Left forelimb (tissue), 1 donor: ENCODE results near the gene AACS.
"Not testable (repeated sequence)": the region's sequence is repeated elsewhere in the genome, so short reads cannot be mapped to it uniquely, and the experiment has no call there.

Experiments used
- DNase-seq: peaks from one replicate; pipeline ENCODE4 v3.0.0-alpha.2; 2018; ENCODE audit warnings: low spot score

AACS gene

DNA sequence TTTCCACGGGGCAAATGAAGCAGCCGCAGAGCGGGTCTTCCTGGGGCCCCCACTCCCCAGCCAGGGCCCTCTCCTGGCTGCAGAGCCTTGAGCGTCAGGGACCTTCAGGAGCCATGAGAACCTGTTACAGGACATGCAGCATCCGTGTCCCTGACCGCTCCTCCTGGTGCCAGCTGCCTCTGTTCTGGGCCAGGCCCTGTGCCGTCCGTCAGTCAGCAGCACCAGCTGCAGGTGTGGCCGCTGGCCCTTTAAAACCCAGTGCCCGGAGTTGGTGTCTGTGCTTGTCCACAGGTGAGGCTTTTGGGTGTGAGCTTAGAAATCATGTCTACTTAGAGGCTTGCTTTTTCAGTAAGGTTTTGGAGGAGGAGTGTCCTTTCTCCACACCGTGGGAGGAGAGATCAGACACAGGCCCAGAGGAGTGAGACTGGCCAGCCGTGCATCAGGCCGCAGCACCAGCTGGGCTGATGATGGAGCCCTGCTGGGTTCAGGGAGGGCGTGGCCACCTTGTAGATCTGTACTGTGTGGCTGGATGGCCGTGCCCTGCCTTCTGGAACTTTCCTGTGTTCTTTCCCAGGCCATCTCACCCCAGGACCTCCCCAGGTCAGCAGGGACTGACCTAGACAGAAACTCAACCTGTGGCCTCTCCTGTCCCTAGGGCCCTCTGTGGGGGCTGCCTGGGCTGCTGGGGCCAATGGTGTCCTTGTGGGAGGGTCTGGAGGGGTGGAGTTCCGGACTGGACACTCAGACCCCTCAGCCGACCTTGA, 27.1 kb downstream of the AACS start:
- DNase-seq, result no peak

DNA sequence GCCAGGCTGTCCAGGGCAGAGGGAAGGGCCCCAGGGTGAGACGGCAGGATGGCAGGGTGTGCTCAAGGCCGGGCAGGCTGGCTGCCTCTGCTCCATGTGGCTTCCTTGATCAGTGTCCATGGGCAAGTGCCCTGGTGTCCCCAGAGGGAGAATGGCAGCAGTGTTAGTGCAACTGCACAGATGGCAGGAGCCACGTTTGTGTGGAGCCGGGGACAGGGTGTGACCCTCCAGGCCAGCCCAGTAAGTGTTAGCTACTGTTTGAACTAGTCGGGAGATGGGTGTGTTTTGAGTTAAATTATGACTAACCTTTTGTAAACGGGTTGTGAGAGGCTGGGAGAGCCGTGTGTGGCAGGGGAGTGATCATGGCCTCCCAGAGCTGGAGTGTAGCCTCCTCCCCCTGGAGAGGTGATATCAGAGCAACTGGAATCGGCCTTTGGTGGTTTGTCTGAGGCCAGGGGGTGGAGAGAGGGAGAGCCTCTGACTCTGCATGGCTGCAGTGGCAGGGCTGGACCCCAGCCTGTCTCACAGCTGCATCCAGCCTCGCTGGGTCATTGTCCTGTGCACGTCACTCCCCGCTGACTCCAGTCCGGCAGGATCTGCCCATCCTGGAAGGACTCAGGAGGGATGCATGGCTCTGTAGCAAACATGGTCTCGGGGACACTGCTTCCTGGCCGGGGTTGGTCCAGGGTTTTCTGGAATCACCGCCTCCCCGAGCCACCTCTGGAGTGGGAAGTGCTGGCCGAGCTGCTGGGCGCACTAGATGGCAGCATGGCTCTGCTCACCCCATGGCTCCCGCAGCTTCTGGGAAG, 27.8 kb downstream of the AACS start:
- DNase-seq, result no peak

DNA sequence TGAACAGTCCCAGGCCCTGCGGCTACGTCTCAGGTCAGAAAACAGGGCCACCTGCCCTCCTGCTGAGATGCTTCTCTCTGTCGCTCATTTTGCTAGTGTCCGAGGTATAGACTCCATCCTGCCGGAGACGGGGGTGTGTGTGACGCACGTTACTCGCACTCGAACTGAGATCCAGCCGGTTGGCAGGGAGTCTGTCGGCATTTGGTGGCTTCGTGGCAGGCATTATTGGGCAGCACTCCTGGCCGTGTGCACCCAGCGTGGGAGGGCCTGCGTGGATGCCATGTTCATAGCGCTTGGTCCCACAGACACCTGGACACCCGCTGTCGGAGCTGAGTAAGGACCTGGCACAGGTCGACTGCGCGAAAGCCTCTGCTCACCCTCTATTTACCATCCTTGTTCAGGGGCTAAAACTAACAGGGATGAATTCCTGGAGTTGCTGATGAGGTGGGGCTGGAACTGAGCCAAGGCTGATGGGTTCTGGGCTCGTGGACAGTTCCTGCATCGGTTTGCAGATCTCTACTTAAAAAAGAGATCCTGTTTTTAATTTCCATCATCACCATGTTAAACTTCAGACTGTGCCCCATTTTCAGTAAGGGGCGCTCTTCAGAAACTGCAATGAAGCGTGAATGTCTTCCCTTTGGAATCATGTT, 28.6 kb downstream of the AACS start:
- no peak for DNase-seq

DNA sequence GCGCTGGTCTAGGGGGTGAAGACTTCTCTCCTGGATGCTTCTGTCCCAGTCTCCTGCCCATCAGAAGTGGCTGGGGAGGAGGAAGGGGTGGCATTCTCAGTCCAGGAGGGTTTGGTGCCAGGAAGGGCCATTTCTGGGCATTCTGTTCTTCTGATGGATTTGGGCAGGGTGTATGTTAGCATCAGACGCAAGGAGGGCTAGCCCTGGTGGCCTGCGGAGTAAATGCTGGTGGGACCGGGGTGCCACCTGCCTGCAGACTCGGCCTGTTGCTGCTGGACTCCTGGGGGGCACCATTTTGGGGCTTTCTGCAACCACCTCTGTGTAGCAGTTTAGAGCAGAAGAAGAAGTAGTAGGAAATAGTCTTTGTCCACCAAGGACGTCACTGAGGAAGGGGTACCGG, 31.7 kb downstream of the AACS start:
- no peak for DNase-seq

DNA sequence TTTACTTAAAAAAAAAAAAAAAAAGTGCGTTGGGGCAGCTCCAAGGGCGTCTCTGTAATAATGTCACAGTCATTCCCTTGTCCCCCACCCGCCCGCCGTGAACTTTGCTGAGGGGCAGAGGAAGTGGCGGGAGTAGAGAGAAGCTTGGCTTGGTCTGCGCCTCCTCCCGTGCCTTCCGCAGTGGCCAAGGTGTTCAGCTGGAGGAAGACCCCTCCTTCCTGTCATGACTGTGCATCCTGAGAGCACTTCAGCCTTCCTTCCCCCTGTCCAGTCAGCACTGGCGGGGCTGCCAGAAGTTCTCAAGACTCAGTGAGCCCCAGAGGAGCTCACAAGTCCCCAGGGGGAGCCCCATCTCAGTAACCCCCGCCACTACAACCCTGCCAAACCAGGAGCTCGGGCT, 32.2 kb downstream of the AACS start:
- no peak for DNase-seq

DNA sequence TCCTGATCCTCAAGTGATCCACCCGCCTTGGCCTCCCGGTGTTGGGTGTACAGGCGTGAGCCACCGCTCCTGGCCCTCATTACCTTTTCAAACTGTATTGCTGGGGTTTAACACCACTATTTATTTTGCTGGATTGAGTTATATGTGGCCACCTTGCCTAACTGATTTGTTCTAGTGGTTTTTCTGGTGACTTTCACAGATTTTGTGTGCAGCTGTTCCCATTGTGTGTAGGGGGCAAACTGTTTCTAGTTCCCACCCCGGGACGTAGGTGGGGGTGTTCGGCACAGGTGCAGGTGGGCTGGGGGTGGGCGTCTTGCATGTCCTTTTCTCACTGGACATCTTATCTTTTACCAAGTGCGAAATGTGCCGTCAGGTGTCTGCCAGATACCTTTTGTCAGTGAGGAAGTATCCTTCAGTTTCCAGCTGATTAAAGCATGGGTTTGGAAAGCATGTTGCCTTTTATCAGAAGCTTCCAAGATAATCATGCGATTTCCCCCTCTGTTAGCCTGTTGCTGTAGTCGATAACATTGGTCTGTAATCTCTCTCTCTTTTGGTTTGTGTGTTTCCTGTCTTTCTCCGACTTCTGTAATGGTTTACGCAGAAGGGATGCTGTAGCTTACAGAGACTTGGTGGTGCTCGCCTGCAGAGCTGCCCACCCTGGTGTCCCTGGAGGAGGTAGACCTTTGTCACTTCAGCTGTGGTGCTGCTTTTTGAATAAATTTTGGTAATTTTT, 33.6 kb downstream of the AACS start:
- DNase-seq, result no peak

DNA sequence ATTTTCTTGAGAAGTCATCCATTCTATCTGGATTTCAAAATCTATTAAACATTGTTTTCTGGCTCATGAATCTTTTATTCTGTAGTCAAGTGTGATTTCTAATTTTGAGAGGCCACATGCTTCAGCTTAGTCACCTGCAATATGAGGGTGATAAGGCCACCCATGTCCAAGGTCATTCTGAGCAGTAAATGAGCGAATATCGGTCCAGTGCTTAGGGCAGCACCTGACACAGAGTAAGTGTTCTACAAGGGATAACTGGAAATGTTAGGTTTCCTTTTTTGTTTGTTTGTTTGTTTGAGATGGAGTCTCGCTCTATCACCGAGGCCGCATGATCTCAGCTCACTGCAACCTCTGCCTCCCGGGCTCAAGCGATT, 34.2 kb downstream of the AACS start:
- DNase-seq, result no peak

DNA sequence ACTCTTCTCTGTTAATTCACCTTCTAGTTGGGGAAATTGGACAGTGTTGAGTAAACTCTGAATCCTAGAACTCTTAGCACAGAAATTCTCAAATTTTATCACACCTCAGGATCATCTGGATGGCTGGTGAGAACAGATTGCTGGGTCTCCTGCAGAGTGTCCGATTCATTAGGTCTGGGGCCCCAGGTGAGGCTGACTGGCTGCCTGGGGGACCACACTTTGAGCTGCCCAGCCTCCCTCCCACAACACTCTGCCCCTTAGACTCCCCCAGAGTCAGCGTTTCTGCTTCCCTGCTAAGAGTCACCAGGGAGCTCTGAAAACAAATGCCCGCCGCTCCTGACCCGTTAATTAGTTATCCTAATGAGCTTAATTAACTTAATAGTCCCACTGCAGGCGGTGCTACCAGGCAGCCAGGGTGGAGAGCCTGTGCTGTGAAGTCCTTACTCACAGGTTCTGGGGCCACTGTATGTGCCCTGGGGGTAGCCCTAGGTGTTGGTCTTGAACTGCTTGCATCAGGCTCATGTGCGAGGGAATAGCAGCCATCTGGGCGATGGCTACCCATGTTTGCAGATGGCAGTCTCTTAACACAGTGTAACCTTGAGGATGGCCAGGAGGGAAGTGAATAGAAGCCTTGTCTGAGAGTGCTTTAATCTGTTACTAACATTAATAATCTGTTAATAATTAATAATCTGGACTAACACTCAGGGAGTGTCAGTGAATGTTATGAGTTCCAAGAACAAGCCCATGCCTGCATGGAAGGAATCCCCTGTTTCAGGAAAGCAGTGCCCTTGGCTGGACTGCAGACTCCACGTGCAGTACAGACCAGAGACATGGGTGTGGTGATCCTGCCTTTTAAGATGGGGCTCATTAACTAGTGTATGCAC, 35.6 kb downstream of the AACS start:
- no peak for DNase-seq

DNA sequence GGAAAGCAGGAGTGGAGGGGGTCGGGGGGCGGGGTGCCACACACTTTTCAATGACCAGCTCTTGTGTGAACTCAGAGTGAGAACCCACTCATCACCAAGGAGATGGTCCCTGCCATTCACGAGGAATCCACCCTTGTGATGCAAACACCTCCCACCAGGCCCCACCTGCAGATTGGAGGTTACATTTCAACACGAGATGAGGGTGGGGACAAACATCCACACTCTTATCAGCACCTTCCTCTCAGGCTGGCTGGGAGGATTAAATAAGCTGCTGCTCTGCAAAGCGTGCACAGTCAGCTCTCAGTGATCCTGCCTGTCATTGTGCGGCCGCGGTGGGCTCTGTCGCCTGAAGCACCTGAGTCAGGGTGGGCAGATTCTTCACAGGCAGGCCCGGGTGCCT, 39.7 kb downstream of the AACS start:
- no peak for DNase-seq

DNA sequence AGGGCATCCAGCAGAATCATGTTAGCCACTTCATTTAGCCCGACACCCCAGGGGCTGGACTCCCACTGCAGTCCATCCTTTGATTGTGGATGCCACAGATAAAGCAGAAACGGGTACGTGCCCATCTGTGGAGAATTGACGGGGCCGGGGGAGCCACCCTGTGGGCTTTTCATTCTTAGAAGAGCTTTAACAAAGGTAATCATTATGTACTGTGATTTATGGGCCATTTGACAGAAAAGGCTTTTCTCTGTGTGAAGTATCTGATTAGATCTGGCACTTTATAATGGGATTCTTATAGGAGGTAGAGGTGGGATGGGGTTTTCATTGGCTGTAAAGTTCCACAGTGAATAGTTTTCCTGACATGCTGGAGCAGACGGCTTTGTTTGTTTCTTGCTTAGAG, 40.4 kb downstream of the AACS start:
- no peak for DNase-seq

DNA sequence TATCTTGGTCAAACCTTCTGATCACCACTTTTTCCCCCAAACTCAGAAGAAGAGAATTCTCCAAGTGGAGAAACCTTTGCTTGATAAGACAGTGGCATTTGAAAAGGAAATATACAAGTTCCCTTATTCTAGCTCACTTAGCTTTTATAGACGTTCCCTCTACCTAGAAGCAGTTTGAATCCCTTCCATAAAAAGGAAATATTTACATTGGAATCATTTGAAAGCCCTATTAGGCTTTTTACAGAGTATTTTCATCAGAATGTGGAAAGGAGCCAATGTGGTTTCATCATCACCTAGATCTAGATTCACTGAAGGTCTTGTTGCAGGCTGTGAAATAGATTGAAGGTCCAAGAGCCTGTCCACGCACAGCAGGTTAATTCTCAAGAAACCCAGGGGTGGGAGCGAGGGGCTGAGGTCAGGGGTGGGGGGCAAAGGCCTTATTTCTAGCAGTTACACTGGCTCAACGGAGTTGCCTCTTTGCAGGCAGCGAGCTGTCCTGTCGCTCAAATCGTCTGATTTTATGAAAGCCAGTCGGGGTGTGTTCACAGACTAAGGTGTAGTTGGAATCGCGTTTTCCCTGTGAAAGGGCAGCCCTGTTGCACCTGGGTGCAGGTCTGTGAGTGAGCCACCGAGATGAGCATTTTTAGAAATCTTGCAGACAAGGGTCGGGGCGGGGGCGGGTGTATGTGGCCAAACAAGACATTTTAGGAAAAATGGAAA, 45.6 kb downstream of the AACS start:
- DNase-seq, result no peak

DNA sequence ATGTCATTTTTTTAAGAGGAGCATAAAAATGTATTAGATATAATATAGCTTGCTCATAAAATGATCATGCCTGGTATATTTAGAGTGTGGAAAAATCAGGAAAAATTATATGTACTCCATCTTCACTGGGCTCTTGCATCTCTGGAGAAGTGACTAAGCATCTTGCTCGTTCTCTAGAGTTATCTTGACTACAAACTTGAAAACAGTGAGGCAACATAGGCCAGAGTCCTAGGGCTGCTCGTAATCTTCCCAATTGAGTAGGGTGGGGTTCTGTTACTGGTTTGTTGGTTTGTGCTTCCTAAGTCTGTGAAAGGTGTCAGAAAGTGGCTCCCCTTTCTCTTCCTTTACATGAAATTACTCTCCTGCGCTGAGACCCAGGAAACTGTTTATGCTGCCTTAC, 46.2 kb downstream of the AACS start:
- DNase-seq, result no peak

DNA sequence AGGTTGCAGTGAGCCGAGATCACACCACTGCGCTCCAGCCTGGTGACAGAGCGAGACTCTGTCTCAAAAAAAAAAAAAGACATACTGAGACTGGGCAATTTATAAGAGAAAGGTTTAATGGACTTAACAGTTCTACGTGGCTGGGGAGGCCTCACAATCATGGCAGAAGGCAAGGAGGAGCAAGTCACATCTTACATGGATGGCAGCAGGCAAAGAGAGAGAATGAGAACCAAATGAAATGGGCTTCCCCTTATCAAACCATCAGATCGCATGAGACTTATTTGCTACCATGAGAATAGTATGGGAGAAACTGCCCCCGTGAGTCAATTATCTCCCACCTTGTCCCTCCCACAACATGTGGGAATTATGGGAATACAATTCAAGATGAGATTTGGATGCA, 47.4 kb downstream of the AACS start:
- DNase-seq, result not testable (repeated sequence)

DNA sequence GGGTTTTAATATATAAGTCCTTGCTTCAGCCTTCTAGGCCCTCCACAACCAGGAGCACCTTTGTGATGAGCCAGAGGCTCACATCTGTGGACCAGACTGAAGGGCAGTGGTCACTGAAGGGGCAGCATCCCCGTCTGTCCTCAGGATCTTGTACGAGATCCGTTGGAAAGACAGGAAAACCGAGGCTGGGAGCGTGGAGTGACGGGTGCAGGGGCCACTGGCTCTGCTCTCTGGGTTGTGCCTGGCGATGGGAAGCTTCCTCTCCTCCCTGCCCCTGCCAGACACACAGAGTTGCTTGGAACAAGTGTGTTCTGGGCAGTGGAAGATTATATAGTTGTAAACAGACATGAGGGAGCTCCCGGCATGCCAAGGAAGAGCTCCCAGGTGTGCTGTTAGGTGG, 48.0 kb downstream of the AACS start:
- no peak for DNase-seq

DNA sequence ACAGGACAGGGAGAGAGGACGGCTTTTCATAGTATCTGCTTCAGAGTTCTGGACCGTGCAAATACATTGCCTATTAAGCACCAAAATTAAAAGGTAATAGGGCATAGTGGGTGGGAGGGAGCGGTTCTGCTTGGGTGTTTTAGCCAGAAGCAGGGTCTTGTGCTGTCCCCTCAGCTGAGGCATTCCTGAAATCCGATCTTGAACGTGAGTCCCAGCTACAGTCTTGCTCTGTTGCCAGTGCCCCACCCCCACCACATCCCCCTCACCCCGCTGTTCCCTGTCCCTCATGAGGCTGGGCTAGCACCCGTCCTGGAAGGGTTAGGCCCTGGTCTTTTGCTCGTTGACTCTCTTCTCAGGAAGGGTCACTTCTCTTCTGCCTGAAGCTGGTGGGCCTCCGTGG, 48.6 kb downstream of the AACS start:
- no peak for DNase-seq

DNA sequence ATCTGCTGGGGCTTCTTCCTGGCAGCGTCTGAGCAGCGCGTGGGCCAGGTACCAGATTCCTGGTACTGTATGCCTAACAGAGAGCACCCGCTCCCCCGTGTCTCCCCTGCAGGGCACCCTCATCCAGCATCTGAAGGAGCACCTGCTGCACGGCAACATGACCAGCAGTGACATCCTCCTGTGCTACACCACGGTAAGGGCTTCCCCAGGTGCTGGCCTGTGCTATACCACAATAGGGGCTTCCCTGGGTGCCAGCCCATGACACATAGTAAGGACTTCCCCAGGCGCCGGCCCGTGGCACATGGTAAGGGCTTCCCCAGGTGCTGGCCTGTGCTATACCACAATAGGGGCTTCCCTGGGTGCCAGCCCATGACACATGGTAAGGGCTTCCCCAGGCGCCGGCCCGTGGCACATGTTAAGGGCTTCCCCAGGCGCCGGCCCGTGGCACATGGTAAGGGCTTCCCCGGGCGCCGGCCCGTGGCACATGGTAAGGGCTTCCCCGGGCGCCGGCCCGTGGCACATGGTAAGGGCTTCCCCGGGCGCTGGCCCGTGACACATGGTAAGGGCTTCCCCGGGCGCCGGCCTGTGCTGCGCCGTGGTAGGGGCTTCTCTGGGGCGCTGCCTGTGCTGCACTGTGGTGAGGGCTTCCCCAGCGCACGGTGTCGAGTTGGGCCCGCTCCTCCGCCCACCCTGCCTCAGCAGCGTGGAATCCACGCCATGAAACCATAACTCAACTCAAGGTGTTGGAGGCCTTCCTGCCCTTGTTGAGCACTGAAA, 49.3 kb downstream of the AACS start:
- DNase-seq, result no peak

DNA sequence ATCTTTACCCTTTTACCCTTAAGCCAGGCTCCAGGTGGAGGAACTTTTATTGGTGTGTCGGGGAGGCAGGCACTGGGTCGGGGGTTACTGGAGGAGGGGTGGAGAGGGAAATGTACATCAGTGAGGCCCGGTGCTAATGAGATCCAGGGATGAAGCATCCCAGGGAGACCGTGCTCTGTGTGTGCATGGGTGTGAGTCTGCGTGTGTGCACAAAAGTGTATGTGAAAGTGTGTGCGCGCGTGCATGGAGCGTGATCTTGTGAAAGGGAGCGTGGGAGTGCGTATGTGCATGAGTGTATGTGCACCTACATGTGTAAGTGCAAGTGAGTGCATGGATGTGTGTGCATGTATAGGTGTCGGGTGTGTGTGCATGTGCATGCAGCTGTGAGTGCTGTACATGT, 55.3 kb downstream of the AACS start:
- DNase-seq, result no peak

DNA sequence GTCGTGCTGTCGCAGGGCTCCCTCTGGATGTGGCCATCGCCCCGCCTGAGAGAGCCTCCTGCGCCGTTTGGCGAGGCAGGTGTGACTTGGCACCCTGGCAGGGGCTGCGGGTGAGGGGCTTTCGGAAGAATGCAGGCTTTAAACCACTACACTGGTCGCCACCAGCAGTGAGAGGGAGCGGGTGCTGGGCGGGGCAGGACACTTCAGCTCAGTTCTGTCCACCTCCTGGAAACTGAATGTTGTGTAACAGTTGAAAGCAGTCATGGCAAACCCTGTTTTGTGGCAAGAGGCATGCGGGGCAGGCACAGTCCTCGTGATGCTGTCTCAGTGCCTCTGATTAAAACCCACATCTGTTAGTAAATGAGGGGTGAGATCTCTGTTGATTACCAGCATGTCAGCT, 55.9 kb downstream of the AACS start:
- DNase-seq, result no peak

DNA sequence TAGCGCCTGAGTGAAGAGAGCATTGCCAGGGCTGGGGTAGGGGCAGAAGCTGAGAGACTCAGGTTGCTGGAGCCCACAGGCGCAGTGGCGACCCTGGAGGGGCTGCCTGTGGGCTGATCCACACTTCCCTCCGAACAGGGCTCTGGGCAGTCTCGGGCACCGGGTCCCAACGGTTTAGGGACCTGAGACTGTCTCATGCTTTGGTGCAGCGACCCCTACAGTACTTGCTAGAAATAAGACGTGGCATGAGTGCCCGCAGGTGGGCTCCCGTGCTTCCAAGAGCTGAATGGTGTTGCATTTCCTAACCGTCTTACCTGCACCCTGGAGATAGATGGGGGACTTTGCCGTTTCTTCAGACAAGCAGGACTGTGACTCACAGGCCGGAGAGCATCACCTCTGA, 57.4 kb downstream of the AACS start:
- no peak for DNase-seq
